Measurements from ENCODE around the gene C2orf76.

Gene C2orf76

DNA sequence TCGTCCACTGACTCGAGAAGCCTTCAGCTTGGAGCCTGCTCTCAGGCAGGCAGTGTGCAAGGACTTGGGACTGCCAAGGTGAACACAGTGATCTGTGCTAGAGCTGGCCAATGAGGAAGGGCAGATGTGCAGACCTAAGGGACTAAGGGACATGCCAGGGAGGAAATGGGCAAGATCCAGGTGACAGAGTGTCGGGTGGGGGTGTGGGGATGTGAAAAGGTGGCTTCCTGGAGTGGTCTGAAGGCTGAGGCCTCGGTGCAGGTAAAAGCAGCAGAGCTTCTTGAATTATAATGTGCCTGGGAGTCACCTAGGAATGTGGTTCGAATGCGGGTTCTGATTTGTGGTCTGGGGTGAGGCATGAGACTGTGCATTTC lies 101.0 kb downstream of the C2orf76 start:
- H3K36me3 ChIP-seq (ENCODE audit: insufficient read depth, low read length) = no peaks in the 10 kb centered on the region
- no peaks in the 10 kb centered on the region for H3K9me2 ChIP-seq (replicated peaks; ENCODE audit: low read depth, low read length)
- H4K20me1 ChIP-seq (ENCODE audit: insufficient read depth, low read length, poor library complexity, severe bottlenecking) = no peaks in the 10 kb centered on the region
- H2AFZ ChIP-seq (ENCODE audit: low read length) = no peak overlapping the region
- no peaks in the 10 kb centered on the region for H3K79me2 ChIP-seq (ENCODE audit: insufficient read depth, low read length)
- H3K4me3 ChIP-seq (ENCODE audit: low read length, poor library complexity, severe bottlenecking) = no peak overlapping the region
- H3K4me1 ChIP-seq (ENCODE audit: insufficient read depth, low read length, poor library complexity, severe bottlenecking) = peaks cover 5% of the 10 kb centered on the region
- H3K9me3 ChIP-seq (ENCODE audit: insufficient read depth, low read depth, low read length) = no peaks in the 10 kb centered on the region
- TF ChIP-seq, protein P1, sequence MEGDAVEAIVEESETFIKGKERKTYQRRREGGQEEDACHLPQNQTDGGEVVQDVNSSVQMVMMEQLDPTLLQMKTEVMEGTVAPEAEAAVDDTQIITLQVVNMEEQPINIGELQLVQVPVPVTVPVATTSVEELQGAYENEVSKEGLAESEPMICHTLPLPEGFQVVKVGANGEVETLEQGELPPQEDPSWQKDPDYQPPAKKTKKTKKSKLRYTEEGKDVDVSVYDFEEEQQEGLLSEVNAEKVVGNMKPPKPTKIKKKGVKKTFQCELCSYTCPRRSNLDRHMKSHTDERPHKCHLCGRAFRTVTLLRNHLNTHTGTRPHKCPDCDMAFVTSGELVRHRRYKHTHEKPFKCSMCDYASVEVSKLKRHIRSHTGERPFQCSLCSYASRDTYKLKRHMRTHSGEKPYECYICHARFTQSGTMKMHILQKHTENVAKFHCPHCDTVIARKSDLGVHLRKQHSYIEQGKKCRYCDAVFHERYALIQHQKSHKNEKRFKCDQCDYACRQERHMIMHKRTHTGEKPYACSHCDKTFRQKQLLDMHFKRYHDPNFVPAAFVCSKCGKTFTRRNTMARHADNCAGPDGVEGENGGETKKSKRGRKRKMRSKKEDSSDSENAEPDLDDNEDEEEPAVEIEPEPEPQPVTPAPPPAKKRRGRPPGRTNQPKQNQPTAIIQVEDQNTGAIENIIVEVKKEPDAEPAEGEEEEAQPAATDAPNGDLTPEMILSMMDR (conservative IDR thresholded peaks at IDR 0.05; ENCODE audit: low read length) = no peak
- no peak for TF ChIP-seq EZH2phosphoT487 (IDR thresholded peaks at IDR 0.05; ENCODE audit: borderline replicate concordance)
- no peaks in the 10 kb centered on the region for H3K27me3 ChIP-seq (ENCODE audit: insufficient read depth, low read length, poor library complexity, severe bottlenecking)
- no peak overlapping the region for H3K4me2 ChIP-seq (ENCODE audit: low read depth, low read length, poor library complexity, severe bottlenecking)
- no peaks in the 10 kb centered on the region for H3F3A ChIP-seq (ENCODE audit: low read depth)
- H3K9ac ChIP-seq (ENCODE audit: low read depth, low read length, poor library complexity, severe bottlenecking) = no peak overlapping the region

DNA sequence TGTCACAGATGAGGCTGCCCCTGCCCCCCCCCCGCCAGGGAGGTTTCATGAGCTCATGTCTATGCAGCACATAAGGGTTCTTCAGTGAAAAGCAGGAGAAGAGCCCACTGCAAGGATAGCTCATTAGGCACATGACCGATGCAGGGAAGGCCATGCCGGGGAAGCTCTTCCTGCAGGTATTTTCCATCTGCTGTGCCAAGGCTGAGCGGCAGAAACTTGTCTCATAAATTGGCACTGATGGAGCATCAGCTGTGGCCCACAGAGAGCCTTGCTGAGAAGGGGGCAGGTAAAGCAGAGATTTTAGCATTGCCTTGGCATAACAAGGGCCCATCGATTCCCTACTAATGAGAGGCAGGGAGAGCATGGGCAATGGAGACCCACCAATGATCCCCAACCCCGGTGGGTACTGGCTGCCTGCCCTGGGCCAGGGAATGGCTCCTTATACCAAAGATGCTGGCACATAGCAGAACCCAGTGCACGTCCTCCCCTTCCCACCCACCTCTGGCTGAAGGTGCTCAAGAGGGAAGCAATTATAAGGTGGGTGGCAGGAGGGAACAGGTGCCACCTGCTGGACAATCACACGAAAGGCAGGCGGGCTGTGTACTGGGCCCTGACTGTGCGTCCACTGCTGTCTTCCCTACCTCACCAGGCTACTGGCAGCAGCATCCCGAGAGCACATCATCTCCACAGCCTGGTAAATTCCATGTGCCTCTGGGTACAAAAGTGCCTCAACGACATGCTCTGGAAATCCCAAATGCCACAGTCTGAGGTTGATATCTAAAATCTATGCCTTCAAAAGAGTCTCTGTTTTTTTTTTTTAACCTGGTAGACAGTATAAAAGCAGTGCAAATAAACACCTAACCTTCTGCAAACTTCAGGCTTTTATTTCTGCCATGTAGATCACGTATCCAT lies 101.6 kb downstream of the C2orf76 start:
- Histone ChIP-seq H3K9me2 (replicated peaks; ENCODE audit: low read depth, low read length) (no peaks in the 10 kb centered on the region), H3F3A (ENCODE audit: low read depth) (no peaks in the 10 kb centered on the region), H3K9ac (ENCODE audit: low read depth, low read length, poor library complexity, severe bottlenecking) (no peak overlapping the region), H3K4me2 (ENCODE audit: low read depth, low read length, poor library complexity, severe bottlenecking) (no peak overlapping the region), H4K20me1 (ENCODE audit: insufficient read depth, low read length, poor library complexity, severe bottlenecking) (no peaks in the 10 kb centered on the region), H3K4me1 (ENCODE audit: insufficient read depth, low read length, poor library complexity, severe bottlenecking) (peaks cover 5% of the 10 kb centered on the region), H2AFZ (ENCODE audit: low read length) (no peak overlapping the region), H3K36me3 (ENCODE audit: insufficient read depth, low read length) (no peaks in the 10 kb centered on the region), H3K79me2 (ENCODE audit: insufficient read depth, low read length) (no peaks in the 10 kb centered on the region), H3K9me3 (ENCODE audit: insufficient read depth, low read depth, low read length) (no peaks in the 10 kb centered on the region), H3K4me3 (ENCODE audit: low read length, poor library complexity, severe bottlenecking) (no peak overlapping the region), H3K27me3 (ENCODE audit: insufficient read depth, low read length, poor library complexity, severe bottlenecking) (no peaks in the 10 kb centered on the region)
- no peak for TF ChIP-seq EZH2phosphoT487 (IDR thresholded peaks at IDR 0.05; ENCODE audit: borderline replicate concordance)
- TF ChIP-seq, protein P1 (conservative IDR thresholded peaks at IDR 0.05; ENCODE audit: low read length) = peak; percentile 82

DNA sequence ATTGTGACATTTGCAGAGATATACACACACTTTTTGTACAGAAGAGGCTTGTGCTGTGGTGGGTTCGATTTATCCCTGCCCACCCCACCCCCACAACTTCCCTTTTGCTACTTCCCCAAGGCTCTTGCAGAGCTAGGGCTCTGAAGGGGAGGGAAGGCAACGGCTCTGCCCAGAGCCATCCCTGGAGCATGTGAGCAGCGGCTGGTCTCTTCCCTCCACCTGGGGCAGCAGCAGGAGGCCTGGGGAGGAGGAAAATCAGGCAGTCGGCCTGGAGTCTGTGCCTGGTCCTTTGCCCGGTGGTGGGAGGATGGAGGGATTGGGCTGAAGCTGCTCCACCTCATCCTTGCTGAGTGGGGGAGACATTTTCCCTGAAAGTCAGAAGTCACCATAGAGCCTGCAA lies 103.0 kb downstream of the C2orf76 start:
- H3K4me3 ChIP-seq (ENCODE audit: low read length, poor library complexity, severe bottlenecking) = no peak overlapping the region

More for the DNA sequence above, 103.0 kb downstream of the C2orf76 start:
- no peak overlapping the region for H2AFZ ChIP-seq (ENCODE audit: low read length)
- H3K27me3 ChIP-seq (ENCODE audit: insufficient read depth, low read length, poor library complexity, severe bottlenecking) = no peaks in the 10 kb centered on the region
- H3K4me1 ChIP-seq (ENCODE audit: insufficient read depth, low read length, poor library complexity, severe bottlenecking) = peaks cover 5% of the 10 kb centered on the region
- no peak overlapping the region for H3K4me2 ChIP-seq (ENCODE audit: low read depth, low read length, poor library complexity, severe bottlenecking)
- H3K9me3 ChIP-seq (ENCODE audit: insufficient read depth, low read depth, low read length) = no peaks in the 10 kb centered on the region
- no peaks in the 10 kb centered on the region for H3K36me3 ChIP-seq (ENCODE audit: insufficient read depth, low read length)
- H3K9me2 ChIP-seq (replicated peaks; ENCODE audit: low read depth, low read length) = no peaks in the 10 kb centered on the region
- H4K20me1 ChIP-seq (ENCODE audit: insufficient read depth, low read length, poor library complexity, severe bottlenecking) = no peaks in the 10 kb centered on the region
- no peaks in the 10 kb centered on the region for H3K79me2 ChIP-seq (ENCODE audit: insufficient read depth, low read length)
- TF ChIP-seq, protein P1 (conservative IDR thresholded peaks at IDR 0.05; ENCODE audit: low read length) = no peak
- TF ChIP-seq EZH2phosphoT487 (IDR thresholded peaks at IDR 0.05; ENCODE audit: borderline replicate concordance) = no peak
- no peaks in the 10 kb centered on the region for H3F3A ChIP-seq (ENCODE audit: low read depth)
- no peak overlapping the region for H3K9ac ChIP-seq (ENCODE audit: low read depth, low read length, poor library complexity, severe bottlenecking)
